Activated CD4-positive, alpha-beta T cell treated with anti-CD3 and anti-CD28 coated beads, Interleukin-2, amount 50 U/mL, for 24 hours (primary cell): ENCODE data around the gene EIPR1.

Experiments used
- DNase-seq, 2 donors: peaks; one replicate each; pipeline ENCODE4 v3.0.0-alpha.2; 2020; ENCODE audit warnings: low read depth in 1 of 2, low spot score in 1 of 2

The EIPR1 gene

DNA sequence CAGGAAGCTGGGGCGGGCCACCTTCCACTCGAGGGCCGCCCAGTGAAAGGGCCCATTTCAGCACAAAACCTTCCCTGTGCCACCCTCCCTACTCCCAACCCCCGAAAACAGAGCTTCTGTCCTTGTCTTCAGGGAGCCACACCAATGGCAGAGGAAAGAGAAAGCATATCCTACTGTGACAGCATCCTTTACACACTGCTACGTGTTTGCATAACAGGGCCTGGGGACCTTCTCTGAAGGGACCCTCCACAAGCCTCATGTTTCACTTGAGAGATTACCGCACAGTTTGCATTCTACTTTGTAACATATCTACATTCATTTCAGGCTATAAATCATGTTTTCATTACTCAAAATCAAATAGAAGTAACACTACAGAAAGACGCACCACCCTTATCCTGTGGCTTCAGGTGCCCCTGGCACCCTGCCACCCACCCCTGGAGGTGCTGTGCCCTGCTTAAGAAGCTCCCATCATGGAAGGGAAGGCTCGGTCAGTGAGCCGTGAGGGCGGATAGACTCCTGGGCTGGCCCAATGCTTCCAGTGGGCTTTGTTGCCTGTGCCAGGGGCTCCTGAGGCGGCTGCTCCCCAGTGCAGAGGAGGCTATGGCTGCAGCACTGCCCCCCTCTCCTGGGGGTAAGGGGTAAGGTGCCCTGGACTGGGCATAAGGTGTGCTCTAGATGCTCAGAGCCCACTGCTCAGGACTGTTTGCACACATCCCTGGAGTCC, 52.0 kb downstream of the EIPR1 start:
- no peak for DNase-seq

- DNase-seq, result no peak
Measured at GRCh38 chr2:3324404-3325281, 53.0 kb downstream of the EIPR1 start.

DNA sequence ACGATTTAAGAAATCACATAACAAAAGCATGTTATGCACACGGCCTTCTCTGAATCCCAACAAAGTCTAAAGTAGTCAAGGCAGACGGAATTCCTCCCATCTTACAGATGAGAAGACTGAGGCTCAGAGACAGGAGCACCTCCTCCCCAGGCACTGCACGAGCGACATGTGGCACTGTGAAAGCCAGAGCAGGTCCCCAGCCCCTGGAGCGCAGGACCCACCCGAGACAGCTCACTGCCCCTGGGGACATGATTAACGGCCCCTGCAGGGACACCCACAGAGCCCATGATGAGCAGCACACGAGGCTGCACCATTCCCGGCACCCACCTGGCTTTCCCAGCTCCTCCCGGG, 53.6 kb downstream of the EIPR1 start:
- DNase-seq, result no peak

DNA sequence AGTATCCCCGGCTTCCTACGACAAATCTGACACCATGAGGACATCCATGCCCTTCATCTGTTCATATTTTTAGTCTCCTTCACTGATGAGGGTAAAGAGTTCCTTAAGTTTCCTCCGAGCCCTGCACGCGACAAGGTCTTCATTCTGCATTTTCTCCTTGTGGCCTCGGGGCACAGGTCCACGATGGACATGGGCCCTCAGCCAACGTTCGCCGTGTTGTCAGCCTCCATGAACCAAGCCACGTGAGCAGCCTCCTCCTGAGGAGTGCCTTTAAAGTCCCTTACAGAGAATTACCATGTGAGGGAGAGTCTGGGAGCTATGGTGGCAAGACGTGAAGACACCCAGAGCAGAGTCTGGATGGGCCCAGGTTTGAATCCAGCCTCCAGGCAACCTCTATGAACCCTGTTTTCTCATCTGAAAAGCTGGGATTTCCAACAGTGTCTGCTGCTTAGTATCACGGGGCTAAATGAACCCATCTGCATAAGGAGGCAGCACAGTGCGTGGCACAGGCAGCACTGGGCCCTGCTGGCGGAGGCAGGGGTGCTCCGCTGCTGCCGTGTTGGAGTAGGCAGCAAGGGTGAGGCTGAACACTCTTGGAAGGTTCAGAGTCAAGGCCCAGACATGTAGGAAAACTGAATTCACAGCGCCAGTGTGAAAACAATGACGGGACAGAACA, 54.1 kb downstream of the EIPR1 start:
- no peak for DNase-seq

- no peak for DNase-seq
Measured at GRCh38 chr2:3322311-3322970, 55.2 kb downstream of the EIPR1 start.

DNA sequence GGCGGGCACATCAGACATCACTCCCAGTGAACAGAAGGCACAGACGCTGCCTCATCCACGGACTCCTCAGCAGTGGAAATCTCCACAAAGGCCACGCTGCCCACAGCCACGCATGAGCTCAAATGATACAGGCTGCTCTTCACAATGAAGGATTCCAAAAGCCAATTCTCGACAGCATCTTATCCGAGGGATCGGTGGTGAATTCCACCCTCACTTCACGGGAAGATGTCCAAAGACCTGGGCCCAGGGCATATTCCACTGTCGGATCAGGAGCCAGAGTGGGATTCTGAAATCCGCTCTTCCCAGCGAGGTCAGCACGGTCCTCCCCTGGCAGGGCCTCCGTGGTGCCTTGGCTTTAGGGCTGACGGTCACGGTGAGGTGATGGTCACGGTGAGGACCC, 55.8 kb downstream of the EIPR1 start:
- no peak for DNase-seq

- DNase-seq, result no peak
Measured at GRCh38 chr2:3320910-3321605, 56.6 kb downstream of the EIPR1 start.

GRCh38 chr2:3319745-3320566, 57.7 kb downstream of the EIPR1 start:
- DNase-seq, result no peak

GRCh38 chr2:3319134-3319533, 58.5 kb downstream of the EIPR1 start:
- no peak for DNase-seq

DNA sequence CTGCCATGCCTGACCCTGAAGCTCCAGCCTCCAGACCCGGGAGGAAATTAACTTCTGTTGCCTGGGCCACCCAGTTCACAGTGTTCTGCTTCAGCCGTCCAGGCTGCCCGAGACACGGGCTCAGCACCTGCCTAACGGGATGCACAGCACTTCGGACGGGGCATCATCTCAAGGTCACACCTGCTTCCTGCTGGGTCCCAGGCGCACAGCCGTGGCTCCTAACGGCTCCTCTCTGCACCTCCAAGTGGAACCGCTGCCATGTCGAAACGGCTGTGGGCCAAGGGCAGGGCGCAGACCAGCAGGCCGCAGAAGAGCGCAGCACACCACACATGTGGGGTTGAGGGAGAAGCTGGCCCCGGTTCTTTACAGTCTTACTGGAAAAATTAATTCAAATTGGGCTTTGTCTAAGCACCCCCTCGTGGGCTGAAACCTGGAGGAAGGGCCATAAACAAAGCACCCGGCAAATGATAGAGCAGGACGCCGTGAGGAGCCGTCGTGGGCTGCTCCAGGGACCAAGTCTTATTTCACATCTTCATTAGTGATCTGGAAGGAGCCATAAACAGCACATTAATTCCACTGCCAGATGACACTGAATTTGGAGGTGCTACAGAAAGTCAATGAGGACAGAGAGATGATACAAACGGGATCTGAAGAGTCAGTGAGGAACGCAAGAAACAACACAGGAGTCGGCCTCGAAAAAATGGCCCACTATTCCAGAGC, 59.6 kb downstream of the EIPR1 start:
- no peak for DNase-seq

- no peak for DNase-seq
Measured at GRCh38 chr2:3317277-3317685, 60.3 kb downstream of the EIPR1 start.

DNA sequence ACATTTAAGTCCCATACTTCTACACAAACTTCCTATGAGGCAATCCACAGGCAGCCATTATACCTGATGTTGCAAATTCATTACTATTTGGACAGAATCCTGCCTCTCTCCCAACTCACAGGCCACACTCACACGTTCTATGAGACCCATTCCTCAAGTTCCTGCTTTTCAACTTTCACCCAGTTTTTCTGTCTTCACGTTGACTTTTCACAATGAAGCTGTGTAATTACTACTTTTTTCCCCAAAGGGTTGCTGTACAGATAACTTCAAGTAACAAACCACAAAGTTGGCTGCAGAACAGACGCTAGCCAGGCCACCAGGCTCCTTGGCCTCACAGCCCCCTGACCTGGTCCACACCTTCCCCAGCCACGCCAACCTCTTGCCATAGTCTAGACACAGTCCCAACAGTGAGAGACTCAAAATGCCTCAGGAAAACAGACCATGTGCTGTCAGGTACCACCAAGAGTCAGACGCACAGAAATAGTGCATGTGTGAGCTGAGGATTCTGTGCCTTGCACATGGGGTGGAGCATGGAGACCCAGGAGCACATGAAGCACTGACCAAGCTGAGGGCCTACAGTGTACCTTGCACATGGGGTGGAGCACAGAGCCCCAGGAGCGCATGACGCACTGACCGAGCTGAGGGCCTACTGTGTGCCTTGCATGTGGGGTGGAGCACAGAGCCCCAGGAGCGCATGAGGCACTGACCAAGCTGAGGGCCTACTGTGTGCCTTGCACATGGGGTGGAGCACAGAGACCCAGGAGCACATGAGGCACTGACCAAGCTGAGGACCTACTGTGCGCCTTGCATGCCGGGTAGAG, 61.0 kb downstream of the EIPR1 start:
- DNase-seq, result no peak

GRCh38 chr2:3314626-3315025, 63.0 kb downstream of the EIPR1 start:
- no peak for DNase-seq

GRCh38 chr2:3313781-3314375, 63.7 kb downstream of the EIPR1 start:
- no peak for DNase-seq

DNA sequence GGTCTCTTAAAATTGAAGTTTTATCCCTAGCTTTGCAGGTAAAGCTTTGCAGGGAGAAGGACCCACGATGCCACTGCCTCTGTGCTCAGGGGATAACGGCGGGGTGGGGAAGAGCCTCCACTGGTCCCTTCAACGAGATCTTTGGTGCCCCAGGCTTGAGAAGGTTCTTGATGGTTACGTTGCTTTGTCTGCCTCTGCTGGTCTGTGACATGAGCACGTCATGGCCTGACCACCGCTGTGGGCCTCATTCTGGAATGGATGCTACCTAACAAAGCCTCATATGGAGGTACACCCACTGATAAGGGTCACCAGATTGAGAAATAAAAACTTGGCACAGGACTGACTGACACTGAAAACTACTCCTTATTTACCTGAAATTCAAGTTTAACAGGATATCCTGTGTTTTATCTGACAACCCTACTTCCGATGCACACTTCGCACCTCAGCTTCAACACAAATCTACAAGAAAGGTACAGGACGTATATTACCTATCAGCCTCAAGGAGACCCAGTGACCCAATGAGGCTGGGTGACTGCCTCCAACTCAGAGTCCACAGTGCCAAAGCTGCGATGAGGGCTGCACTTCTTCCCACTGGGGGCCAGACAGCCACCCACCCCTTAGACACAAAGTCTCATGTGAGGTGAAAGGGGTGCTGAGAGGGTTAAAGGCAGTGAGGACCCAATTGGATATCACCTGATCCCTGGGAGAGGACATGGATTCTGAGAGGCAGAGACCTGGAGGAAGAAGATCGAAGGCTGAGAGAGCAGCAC, 64.9 kb downstream of the EIPR1 start:
- DNase-seq, result no peak

GRCh38 chr2:3311601-3312000, 66.0 kb downstream of the EIPR1 start:
- DNase-seq, result no peak
